Measurements from ENCODE around the gene WFDC12.

The WFDC12 gene

DNA sequence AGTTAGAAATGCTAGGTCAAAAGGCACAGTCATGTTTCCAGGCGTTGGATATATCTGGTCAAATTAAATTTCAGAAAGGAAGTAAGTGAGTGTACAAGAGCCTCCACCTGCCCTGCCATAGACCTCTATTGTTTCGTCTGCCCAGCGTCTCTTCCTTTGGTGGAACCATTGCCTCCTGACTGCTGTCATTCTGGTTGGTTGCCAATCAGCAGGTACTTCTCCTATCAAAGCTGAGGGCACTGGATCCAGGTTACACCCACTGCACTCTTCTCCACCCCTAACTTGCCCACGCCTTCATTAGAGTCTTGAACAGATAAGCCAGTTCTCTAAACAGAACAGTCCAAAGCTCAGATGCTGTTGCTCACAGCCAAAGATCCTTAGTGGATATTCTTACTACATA, 6.7 kb downstream of the WFDC12 start:
- no peak for DNase-seq (ENCODE audit: low read depth)
- TF ChIP-seq, protein P1, sequence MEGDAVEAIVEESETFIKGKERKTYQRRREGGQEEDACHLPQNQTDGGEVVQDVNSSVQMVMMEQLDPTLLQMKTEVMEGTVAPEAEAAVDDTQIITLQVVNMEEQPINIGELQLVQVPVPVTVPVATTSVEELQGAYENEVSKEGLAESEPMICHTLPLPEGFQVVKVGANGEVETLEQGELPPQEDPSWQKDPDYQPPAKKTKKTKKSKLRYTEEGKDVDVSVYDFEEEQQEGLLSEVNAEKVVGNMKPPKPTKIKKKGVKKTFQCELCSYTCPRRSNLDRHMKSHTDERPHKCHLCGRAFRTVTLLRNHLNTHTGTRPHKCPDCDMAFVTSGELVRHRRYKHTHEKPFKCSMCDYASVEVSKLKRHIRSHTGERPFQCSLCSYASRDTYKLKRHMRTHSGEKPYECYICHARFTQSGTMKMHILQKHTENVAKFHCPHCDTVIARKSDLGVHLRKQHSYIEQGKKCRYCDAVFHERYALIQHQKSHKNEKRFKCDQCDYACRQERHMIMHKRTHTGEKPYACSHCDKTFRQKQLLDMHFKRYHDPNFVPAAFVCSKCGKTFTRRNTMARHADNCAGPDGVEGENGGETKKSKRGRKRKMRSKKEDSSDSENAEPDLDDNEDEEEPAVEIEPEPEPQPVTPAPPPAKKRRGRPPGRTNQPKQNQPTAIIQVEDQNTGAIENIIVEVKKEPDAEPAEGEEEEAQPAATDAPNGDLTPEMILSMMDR (IDR thresholded peaks at IDR 0.05; ENCODE audit: low read depth, low read length, missing control alignments) = no peak
- no peak overlapping the region for H3K4me3 ChIP-seq (ENCODE audit: low read depth, low read length)

GRCh38 chr20:45115829-45116228, 8.4 kb downstream of the WFDC12 start:
- H3K4me3 ChIP-seq (ENCODE audit: low read depth, low read length) = no peak overlapping the region
- TF ChIP-seq, protein P1 (IDR thresholded peaks at IDR 0.05; ENCODE audit: low read depth, low read length, missing control alignments) = no peak
- no peak for DNase-seq (ENCODE audit: low read depth)

DNA sequence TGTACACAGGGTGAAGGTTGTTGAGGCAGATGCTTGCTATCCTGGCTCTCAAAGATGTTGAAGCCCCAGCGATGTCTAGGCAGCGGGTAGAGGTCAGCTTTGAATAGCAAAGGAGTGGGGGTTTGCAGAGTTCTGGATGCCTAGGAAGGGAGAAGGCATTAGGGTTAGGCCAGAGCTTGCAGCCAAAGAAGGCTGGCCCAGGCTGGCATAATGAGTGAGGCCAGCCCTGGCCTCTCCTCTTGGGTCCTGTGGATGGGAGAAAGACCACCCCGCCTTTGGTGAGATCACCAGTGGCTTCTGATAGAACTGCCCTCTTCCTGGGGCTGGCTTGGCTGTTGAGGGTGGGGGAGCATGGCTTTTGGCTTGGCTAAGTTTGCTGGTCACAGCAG, 8.9 kb downstream of the WFDC12 start:
- TF ChIP-seq, protein P1 (IDR thresholded peaks at IDR 0.05; ENCODE audit: low read depth, low read length, missing control alignments) = no peak
- no peak for DNase-seq (ENCODE audit: low read depth)
- no peak overlapping the region for H3K4me3 ChIP-seq (ENCODE audit: low read depth, low read length)

- no peak for DNase-seq (ENCODE audit: low read depth)
- no peak within 1 kb of the TSS for H3K4me3 ChIP-seq (ENCODE audit: low read depth, low read length)
- TF ChIP-seq, protein P1 (IDR thresholded peaks at IDR 0.05; ENCODE audit: low read depth, low read length, missing control alignments) = no peak
Measured at GRCh38 chr20:45114465-45115385, 9.5 kb downstream of the WFDC12 start, which contains the start of gene WFDC5. Gene WFDC5, minus strand, starts transcription at chr20:45115174. Its CDS starts 91 bp downstream, at chr20:45115083.

GRCh38 chr20:45113865-45114264, 10.4 kb downstream of the WFDC12 start:
- TF ChIP-seq, protein P1 (IDR thresholded peaks at IDR 0.05; ENCODE audit: low read depth, low read length, missing control alignments) = no peak
- DNase-seq (ENCODE audit: low read depth) = no peak
- no peak overlapping the region for H3K4me3 ChIP-seq (ENCODE audit: low read depth, low read length)

DNA sequence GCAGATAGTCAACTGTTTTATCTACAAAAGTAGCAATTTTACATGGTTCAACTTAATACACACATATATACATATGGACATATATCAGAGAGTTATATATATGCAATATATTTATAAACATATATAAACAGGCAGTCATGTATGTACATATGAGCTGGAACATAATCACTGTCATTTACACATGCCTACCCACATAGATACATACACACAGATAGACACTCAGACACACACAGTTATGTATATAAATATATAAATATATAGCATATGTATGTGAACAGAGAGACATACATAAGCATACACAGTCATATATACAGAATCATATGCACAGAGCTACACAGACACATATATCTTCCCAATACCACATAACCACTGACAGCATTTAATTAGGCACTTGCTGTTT, 11.5 kb downstream of the WFDC12 start:
- TF ChIP-seq, protein P1 (IDR thresholded peaks at IDR 0.05; ENCODE audit: low read depth, low read length, missing control alignments) = no peak
- H3K4me3 ChIP-seq (ENCODE audit: low read depth, low read length) = no peak overlapping the region
- no peak for DNase-seq (ENCODE audit: low read depth)
